ENCODE results near the gene ZWILCH. TPM values are rescaled to one million over a fixed set of nuclear protein-coding genes. Genes with fewer than 3 reads are reported as not detected.
A peak's percentile ranks its signal among the peaks of the same experiment; 100 is the strongest.

Gene ZWILCH
- total and polyA plus RNA-seq, 9 of the 15 experiments (the other 6 are each of a cell fraction or from before 2014, with no cell fraction given), result 32.8 to 94.2 (median 52.1) TPM

- TF ChIP-seq MGA (IDR thresholded peaks at IDR 0.05), result peak; percentile 14; the same call in 1 of the 2 replicates
- TF ChIP-seq GTF2E2 (tag; IDR thresholded peaks at IDR 0.05), result no peak
- no peak for TF ChIP-seq BRD4 (IDR thresholded peaks at IDR 0.05)
- TF ChIP-seq TBL1XR1 (IDR thresholded peaks at IDR 0.05; ENCODE audit: low read length in 2 of 2), result peak in 1 of 2 experiments; percentile 55; a peak in 1 of 4 replicates
- peak; percentile 30 for TF ChIP-seq BRD9 (IDR thresholded peaks at IDR 0.05; ENCODE audit: low read depth, partially characterized antibody)
- TF ChIP-seq RAD51 (IDR thresholded peaks at IDR 0.05; ENCODE audit: borderline replicate concordance, low read depth), result no peak
- 0 out of 2 replicates have a peak, but pooled peaks have one; percentile 39 for TF ChIP-seq ZNF592 (IDR thresholded peaks at IDR 0.05)
- peak in 1 of 2 experiments; percentile 25; a peak in 1 of 3 replicates for TF ChIP-seq CBX3 (IDR thresholded peaks at IDR 0.05; ENCODE audit: borderline replicate concordance in 1 of 2, low read length in 2 of 2)
- no peak for TF ChIP-seq ZNF224 (CRISPR knock-in tag; IDR thresholded peaks at IDR 0.05)
- peak; percentile 63 for TF ChIP-seq ETV1 (tag; conservative IDR thresholded peaks at IDR 0.05; ENCODE audit: low read depth)
- TF ChIP-seq ATF1 (CRISPR knock-in tag; IDR thresholded peaks at IDR 0.05), result no peak
- no peak for TF ChIP-seq ATF1 (tag; IDR thresholded peaks at IDR 0.05)
These were observed 23.8 kb upstream of the ZWILCH start (continued) for GRCh38 chr15:66481107-66481856.
